B cell (primary cell): ENCODE data around the gene SPOP. TPM values are rescaled to one million over a fixed set of nuclear protein-coding genes. Genes with fewer than 3 reads are reported as not detected.

Source experiments
- ATAC-seq: fragments of 200-7000 bp; cut with Tn5 transposase; one replicate; pipeline ENCODE4 v1.10.0; 2021; ENCODE audit warnings: low read depth, mild to moderate bottlenecking, moderate number of reproducible peaks, moderate library complexity
- CTCF ChIA-PET: fragments of 350-600 bp; sonication (Branson Sonifier 250); formaldehyde crosslinking; loops from one replicate; lab custom pipeline; 2021; ENCODE audit warnings: antibody characterized with exemption, inconsistent platforms; lab: Charles Lee
- POLR2A ChIA-PET: fragments of 350-600 bp; sonication (Branson Sonifier 250); formaldehyde crosslinking; loops from one replicate; lab custom pipeline; 2021; ENCODE audit warnings: antibody characterized with exemption; lab: Charles Lee
- DNase-seq: peaks from one replicate; pipeline ENCODE4 v3.0.0; 2013
- H2AFZ ChIP-seq: 2 replicates; pipeline ENCODE4 v1.6.1; 2012; ENCODE audit warnings: mild to moderate bottlenecking, low read depth, low read length; ENCODE audit not compliant: insufficient read depth, poor library complexity, severe bottlenecking
- H3K27ac ChIP-seq, 2 donors: 1 replicate in 1 of 2; 2 replicates in 1 of 2; pipeline ENCODE4 v1.5.1; 2012 to 2013; ENCODE audit warnings: low read length in 2 of 2, mild to moderate bottlenecking in 2 of 2, moderate library complexity in 1 of 2
- H3K27me3 ChIP-seq, 4 experiments: fragments of 200-600 bp in 1 of 4; sonication (generic) in 1 of 4; replicated peaks in 1 of 4; 1 replicate in 2 of 4; 2 replicates in 2 of 4; pipeline versions ENCODE4 v1.6.1 to v1.7.0; 2013 to 2016; ENCODE audit warnings: low read length in 3 of 4, mild to moderate bottlenecking in 2 of 4, mixed read lengths in 1 of 4, moderate library complexity in 1 of 4; ENCODE audit not compliant: insufficient read depth in 4 of 4, control insufficient read depth in 3 of 4; ENCODE audit errors: control extremely low read depth in 1 of 4
- H3K36me3 ChIP-seq, 2 experiments: replicated peaks in 1 of 2; 1 replicate in 1 of 2; 2 replicates in 1 of 2; pipeline versions ENCODE4 v1.6.1 to v1.7.1; 2013; ENCODE audit warnings: low read length in 1 of 2; ENCODE audit not compliant: insufficient read depth in 2 of 2, control insufficient read depth in 1 of 2; ENCODE audit errors: control extremely low read depth in 1 of 2, extremely low read depth in 1 of 2
- H3K4me1 ChIP-seq, 2 donors: fragments of 200-600 bp in 1 of 2; sonication (generic) in 1 of 2; 1 replicate in 1 of 2; 2 replicates in 1 of 2; pipeline versions ENCODE4 v1.5.1 to v1.6.1; 2013 to 2017; ENCODE audit warnings: low read length in 2 of 2; ENCODE audit not compliant: control insufficient read depth in 2 of 2, insufficient read depth in 2 of 2
- H3K4me2 ChIP-seq: replicated peaks from 2 replicates; pipeline ENCODE3; 2012; ENCODE audit warnings: mild to moderate bottlenecking, low read depth, low read length; ENCODE audit not compliant: poor library complexity, severe bottlenecking
- H3K4me3 ChIP-seq, 5 experiments: fragments of 200-600 bp in 1 of 5; sonication (generic) in 1 of 5; 1 replicate in 3 of 5; 2 replicates in 2 of 5; pipeline versions ENCODE4 v1.5.1 to v1.7.0; 2011 to 2016; ENCODE audit warnings: low read length in 4 of 5, mild to moderate bottlenecking in 4 of 5, low read depth in 2 of 5, control low read depth in 1 of 5, moderate library complexity in 1 of 5; ENCODE audit not compliant: insufficient read depth in 1 of 5; ENCODE audit errors: control extremely low read depth in 1 of 5, extremely low read depth in 1 of 5
- H3K79me2 ChIP-seq: fragments of 200-600 bp; sonication (generic); one replicate; pipeline ENCODE4 v1.6.0; 2016; ENCODE audit warnings: low read length; ENCODE audit not compliant: control insufficient read depth, insufficient read depth
- H3K9ac ChIP-seq: fragments of 200-600 bp; sonication (generic); 2 replicates; pipeline ENCODE4 v1.6.1; 2017; ENCODE audit warnings: mild to moderate bottlenecking, low read length, moderate library complexity
- H3K9me3 ChIP-seq, 3 donors: one replicate each; pipeline versions ENCODE4 v1.6.1 to v1.7.1; 2013; ENCODE audit warnings: low read length in 2 of 3; ENCODE audit not compliant: control insufficient read depth in 2 of 3, insufficient read depth in 1 of 3; ENCODE audit errors: control extremely low read depth in 1 of 3
- H4K20me1 ChIP-seq: 2 replicates; pipeline ENCODE4 v1.6.0; 2012; ENCODE audit warnings: mild to moderate bottlenecking, low read length; ENCODE audit not compliant: insufficient read depth, control insufficient read depth, poor library complexity, severe bottlenecking
- H3K27ac Mint-ChIP-seq: one replicate; pipeline ENCODE4 v1.8.0; 2021; ENCODE audit warnings: mixed read lengths
- H3K27me3 Mint-ChIP-seq: one replicate; pipeline ENCODE4 v1.8.0; 2021; ENCODE audit warnings: mixed read lengths
- H3K4me1 Mint-ChIP-seq: one replicate; pipeline ENCODE4 v1.8.0; 2021; ENCODE audit warnings: mixed read lengths
- H3K4me3 Mint-ChIP-seq: one replicate; pipeline ENCODE4 v1.8.0; 2021; ENCODE audit warnings: mixed read lengths
- H3K9me3 Mint-ChIP-seq: one replicate; pipeline ENCODE4 v1.8.0; 2022; ENCODE audit warnings: mixed read lengths; ENCODE audit not compliant: insufficient read depth
- CTCF ChIP-seq: fragments of 200-600 bp; IDR thresholded peaks from one replicate; pipeline ENCODE4 v1.8.0; 2022; ENCODE audit warnings: antibody characterized with exemption, mild to moderate bottlenecking
- EZH2 ChIP-seq: IDR thresholded peaks from 2 replicates; pipeline ENCODE4 v1.6.1; 2012; ENCODE audit warnings: borderline replicate concordance, low read depth, mild to moderate bottlenecking, moderate library complexity, low read length; ENCODE audit not compliant: insufficient read depth, poor library complexity, severe bottlenecking
- WGBS: methylation state at CpG from one replicate; pipeline ENCODE4 v1.1.5; 2013; ENCODE audit warnings: missing lambda C conversion rate; ENCODE audit not compliant: insufficient coverage; 5-methylcytosine and 5-hydroxymethylcytosine counted together
- intact Hi-C: fragments of 100-400 bp; cut with micrococcal nuclease; formaldehyde crosslinking; loops from one replicate; pipeline ENCODE4 v1.10.0; 2022
- polyA plus RNA-seq: library from polyadenylated mRNA; depleted of rRNA; stranded (reverse); fragments of >200 nt; gene quantifications from 2 replicates; pipeline ENCODE4 v1.2.3, GENCODE V29; 2012
- total RNA-seq, 2 donors: library from RNA; stranded (reverse); fragments of 120-200 nt in 1 of 2; gene quantifications; 1 replicate in 1 of 2; 2 replicates in 1 of 2; pipeline versions ENCODE4 v1.2.3 to v1.2.4, GENCODE V29; 2013 to 2022

The SPOP gene
- total and polyA plus RNA-seq, 2 donors (not counting 1 experiment from before 2014, with no cell fraction given) = 27.0 to 72.1 TPM

GRCh38 chr17:49690256-49690655, 12.4 kb upstream of the SPOP start:
- H3K4me3 Mint-ChIP-seq = no peak overlapping the region
- ChIA-PET CTCF (interaction anchor here (0.7 to 24.9 kb wide), 2 partner anchors 121 to 1582 kb away, joined by 4 to 485 read pairs; partner anchors contain the start of gene NXPH3), POLR2A (interaction anchor here (0.7 kb wide), 1 partner anchor 33 kb away, joined by 5 read pairs; no protein-coding TSS in a partner anchor)
- 96% methylated on average over 2 of the region's 2 CpGs for WGBS
- no peak for ATAC-seq
- no peaks in the 10 kb centered on the region for H3K27me3 ChIP-seq
- H3K4me2 ChIP-seq = no peak overlapping the region
- no peak for DNase-seq
- TF ChIP-seq EZH2 = no peak
- TF ChIP-seq CTCF = no peak
- no peak overlapping the region for H3K4me3 ChIP-seq
- H3K27ac ChIP-seq = no peak overlapping the region
- H3K36me3 ChIP-seq = no peaks in the 10 kb centered on the region
- H3K27ac Mint-ChIP-seq = no peak overlapping the region
- intact Hi-C loops = no loop called here
- H3K9me3 ChIP-seq = no peaks in the 10 kb centered on the region
- no peak overlapping the region for H2AFZ ChIP-seq
- no peaks in the 10 kb centered on the region for H3K9me3 Mint-ChIP-seq
- H3K4me1 Mint-ChIP-seq = peaks cover 21% of the 10 kb centered on the region
- H3K4me1 ChIP-seq = peaks cover 15 to 24% of the 10 kb centered on the region in 2 donors
- no peaks in the 10 kb centered on the region for H4K20me1 ChIP-seq
- no peaks in the 10 kb centered on the region for H3K79me2 ChIP-seq
- H3K9ac ChIP-seq = no peak overlapping the region
- peaks cover 3% of the 10 kb centered on the region for H3K27me3 Mint-ChIP-seq

- H3K36me3 ChIP-seq = no peaks in the 10 kb centered on the region
- DNase-seq (no peak), ATAC-seq (no peak)
- peak overlapping the region; percentile 68 for H2AFZ ChIP-seq
- H3K4me1 Mint-ChIP-seq = peaks cover 17% of the 10 kb centered on the region
- no peaks in the 10 kb centered on the region for H4K20me1 ChIP-seq
- no peak overlapping the region for H3K4me3 Mint-ChIP-seq
- no peak overlapping the region for H3K4me2 ChIP-seq
- no peak overlapping the region for H3K27ac ChIP-seq
- no peak for TF ChIP-seq EZH2
- no peak for TF ChIP-seq CTCF
- peaks cover 12 to 19% of the 10 kb centered on the region in 2 donors for H3K4me1 ChIP-seq
- 94% methylated on average over 4 of the region's 4 CpGs for WGBS
- H3K27me3 ChIP-seq = no peaks in the 10 kb centered on the region
- H3K9me3 ChIP-seq = no peaks in the 10 kb centered on the region
- ChIA-PET CTCF (interaction anchor here (0.9 to 24.9 kb wide), 3 partner anchors 13 to 133 kb away, joined by 3 to 485 read pairs (median 7); partner anchors contain the start of gene NXPH3), POLR2A (no interaction called here)
- H3K27me3 Mint-ChIP-seq = peaks cover 3% of the 10 kb centered on the region
- H3K4me3 ChIP-seq = no peak overlapping the region
- intact Hi-C loops = no loop called here
- H3K79me2 ChIP-seq = no peaks in the 10 kb centered on the region
- H3K27ac Mint-ChIP-seq = peak overlapping the region; percentile 22
- no peak overlapping the region for H3K9ac ChIP-seq
- H3K9me3 Mint-ChIP-seq = no peaks in the 10 kb centered on the region
Measured at GRCh38 chr17:49688848-49689247, 11.0 kb upstream of the SPOP start.
